Measurements from ENCODE around the gene CSMD2.

The CSMD2 gene

DNA sequence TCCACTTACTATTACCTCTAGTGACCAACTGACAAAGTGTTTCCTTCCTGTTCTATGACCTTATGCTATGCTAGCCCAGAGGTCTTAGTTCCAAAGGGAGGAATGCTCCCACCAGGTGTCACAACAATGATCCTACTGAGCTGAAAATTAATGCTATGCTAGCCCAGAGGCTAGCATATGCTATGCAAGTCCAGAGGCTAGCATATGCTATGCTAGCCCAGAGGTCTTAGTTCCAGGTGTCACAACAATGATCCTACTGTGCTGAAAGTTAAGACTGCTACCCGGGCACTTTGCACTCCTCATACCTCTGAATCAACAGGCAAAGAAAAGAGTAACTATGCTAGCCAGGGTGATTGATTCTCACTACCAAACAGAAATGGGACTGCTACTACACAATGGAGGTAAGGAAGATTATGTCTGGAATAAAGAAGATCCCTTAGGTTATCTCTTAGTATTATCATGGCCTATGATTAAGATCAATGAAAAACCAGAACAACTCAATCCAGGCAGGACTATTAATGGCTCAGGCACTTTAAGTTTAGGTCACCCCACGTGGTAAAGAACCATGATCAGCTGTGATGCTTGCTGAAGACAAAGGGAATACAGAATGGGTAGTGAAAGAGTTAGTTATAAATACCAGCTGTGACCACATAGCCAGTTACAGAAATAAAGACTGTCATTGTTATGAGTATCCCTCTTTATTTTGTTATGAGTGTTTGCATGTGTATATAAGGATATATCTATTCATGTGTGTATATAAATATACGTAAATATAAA, 114.1 kb downstream of the CSMD2 start:
- no peaks in the 10 kb centered on the region for H3K9me2 ChIP-seq (replicated peaks; ENCODE audit: insufficient read depth, low read length)
- H3K27me3 ChIP-seq (replicated peaks; ENCODE audit: insufficient read depth, low read length), result no peaks in the 10 kb centered on the region
- H3K4me3 ChIP-seq (ENCODE audit: low read length), result no peak overlapping the region
- H3K36me3 ChIP-seq (replicated peaks; ENCODE audit: insufficient read depth, low read length), result no peaks in the 10 kb centered on the region
- TF ChIP-seq EZH2 (optimal IDR thresholded peaks at IDR 0.05; ENCODE audit: low read depth, low read length) (no peak), EZH2phosphoT487 (IDR thresholded peaks at IDR 0.05; ENCODE audit: low read length) (no peak)
- TF ChIP-seq, protein P1, sequence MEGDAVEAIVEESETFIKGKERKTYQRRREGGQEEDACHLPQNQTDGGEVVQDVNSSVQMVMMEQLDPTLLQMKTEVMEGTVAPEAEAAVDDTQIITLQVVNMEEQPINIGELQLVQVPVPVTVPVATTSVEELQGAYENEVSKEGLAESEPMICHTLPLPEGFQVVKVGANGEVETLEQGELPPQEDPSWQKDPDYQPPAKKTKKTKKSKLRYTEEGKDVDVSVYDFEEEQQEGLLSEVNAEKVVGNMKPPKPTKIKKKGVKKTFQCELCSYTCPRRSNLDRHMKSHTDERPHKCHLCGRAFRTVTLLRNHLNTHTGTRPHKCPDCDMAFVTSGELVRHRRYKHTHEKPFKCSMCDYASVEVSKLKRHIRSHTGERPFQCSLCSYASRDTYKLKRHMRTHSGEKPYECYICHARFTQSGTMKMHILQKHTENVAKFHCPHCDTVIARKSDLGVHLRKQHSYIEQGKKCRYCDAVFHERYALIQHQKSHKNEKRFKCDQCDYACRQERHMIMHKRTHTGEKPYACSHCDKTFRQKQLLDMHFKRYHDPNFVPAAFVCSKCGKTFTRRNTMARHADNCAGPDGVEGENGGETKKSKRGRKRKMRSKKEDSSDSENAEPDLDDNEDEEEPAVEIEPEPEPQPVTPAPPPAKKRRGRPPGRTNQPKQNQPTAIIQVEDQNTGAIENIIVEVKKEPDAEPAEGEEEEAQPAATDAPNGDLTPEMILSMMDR (IDR thresholded peaks at IDR 0.05; ENCODE audit: low read length), result no peak
- H2AFZ ChIP-seq (ENCODE audit: low read length), result no peak overlapping the region
- no peaks in the 10 kb centered on the region for H4K20me1 ChIP-seq (ENCODE audit: insufficient read depth, low read length)
- H3K27ac ChIP-seq (ENCODE audit: low read length), result peak overlapping the region; percentile 71; the same call in 1 of the 2 replicates
- DNase-seq, result peak; percentile 21
- peaks cover 12% of the 10 kb centered on the region; the same call in 1 of the 2 replicates for H3K4me1 ChIP-seq (ENCODE audit: low read length)
- no peak overlapping the region for H3K4me2 ChIP-seq (ENCODE audit: low read depth, low read length)
- no peak overlapping the region for H3K9ac ChIP-seq (ENCODE audit: low read length)
- no peaks in the 10 kb centered on the region for H3K79me2 ChIP-seq (ENCODE audit: low read length)
- H3F3A ChIP-seq (ENCODE audit: insufficient read depth, low read length), result no peaks in the 10 kb centered on the region
- no peaks in the 10 kb centered on the region for H3K9me3 ChIP-seq (replicated peaks; ENCODE audit: insufficient read depth, low read length)

DNA sequence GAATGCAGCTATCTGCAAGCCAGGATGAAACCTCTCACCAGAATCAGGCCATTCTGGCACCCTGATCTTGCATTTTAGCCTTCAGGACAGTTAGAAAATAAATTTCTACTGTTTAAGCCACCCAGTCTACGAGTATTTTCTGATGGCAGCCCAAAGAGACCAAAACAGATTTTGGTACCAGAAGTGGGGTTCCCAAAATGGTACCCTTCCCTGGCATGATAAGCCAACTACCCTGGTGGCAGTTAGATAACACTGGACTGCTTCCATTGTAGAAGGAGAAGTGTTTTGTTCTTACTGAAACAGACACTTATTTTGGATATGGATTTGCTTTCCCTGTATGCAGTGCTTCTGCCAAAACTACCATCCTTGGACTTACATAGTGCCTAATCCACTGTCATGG, 115.0 kb downstream of the CSMD2 start:
- peak overlapping the region; percentile 71; the same call in 1 of the 2 replicates for H3K27ac ChIP-seq (ENCODE audit: low read length)
- H3K36me3 ChIP-seq (replicated peaks; ENCODE audit: insufficient read depth, low read length), result no peaks in the 10 kb centered on the region
- no peaks in the 10 kb centered on the region for H4K20me1 ChIP-seq (ENCODE audit: insufficient read depth, low read length)
- no peak overlapping the region for H2AFZ ChIP-seq (ENCODE audit: low read length)
- no peak overlapping the region for H3K4me3 ChIP-seq (ENCODE audit: low read length)
- H3K9me3 ChIP-seq (replicated peaks; ENCODE audit: insufficient read depth, low read length), result no peaks in the 10 kb centered on the region
- no peaks in the 10 kb centered on the region for H3K9me2 ChIP-seq (replicated peaks; ENCODE audit: insufficient read depth, low read length)
- no peak overlapping the region for H3K9ac ChIP-seq (ENCODE audit: low read length)
- H3K4me1 ChIP-seq (ENCODE audit: low read length), result peaks cover 12% of the 10 kb centered on the region; the same call in 1 of the 2 replicates
- H3K27me3 ChIP-seq (replicated peaks; ENCODE audit: insufficient read depth, low read length), result no peaks in the 10 kb centered on the region
- DNase-seq, result no peak
- H3K79me2 ChIP-seq (ENCODE audit: low read length), result no peaks in the 10 kb centered on the region
- no peaks in the 10 kb centered on the region for H3F3A ChIP-seq (ENCODE audit: insufficient read depth, low read length)
- no peak overlapping the region for H3K4me2 ChIP-seq (ENCODE audit: low read depth, low read length)
- TF ChIP-seq EZH2 (optimal IDR thresholded peaks at IDR 0.05; ENCODE audit: low read depth, low read length) (no peak), EZH2phosphoT487 (IDR thresholded peaks at IDR 0.05; ENCODE audit: low read length) (no peak)
- TF ChIP-seq, protein P1 (IDR thresholded peaks at IDR 0.05; ENCODE audit: low read length), result no peak

DNA sequence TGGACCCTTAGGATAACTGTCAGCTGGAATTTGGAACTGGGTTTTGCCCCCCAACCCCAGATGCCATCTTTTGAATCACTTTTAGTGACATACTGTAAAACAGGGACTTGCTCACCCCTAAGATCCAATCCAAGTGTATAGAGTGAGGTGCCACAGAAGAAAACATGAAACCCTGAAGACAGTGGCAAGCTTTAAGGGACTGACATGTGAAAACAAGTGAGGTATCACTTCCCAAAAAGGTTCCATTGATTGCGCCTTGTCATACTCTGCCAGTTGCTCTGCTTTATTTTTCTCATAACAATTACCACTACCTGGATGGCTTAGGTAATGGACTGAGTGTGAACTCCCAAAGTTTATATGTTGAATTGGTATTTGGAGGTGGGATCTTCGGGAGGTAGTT, 115.6 kb downstream of the CSMD2 start:
- Histone ChIP-seq H3K9me2 (replicated peaks; ENCODE audit: insufficient read depth, low read length) (no peaks in the 10 kb centered on the region), H3K36me3 (replicated peaks; ENCODE audit: insufficient read depth, low read length) (no peaks in the 10 kb centered on the region), H3K4me2 (ENCODE audit: low read depth, low read length) (no peak overlapping the region), H4K20me1 (ENCODE audit: insufficient read depth, low read length) (no peaks in the 10 kb centered on the region), H3K4me1 (ENCODE audit: low read length) (peaks cover 12% of the 10 kb centered on the region; the same call in 1 of the 2 replicates), H3K27me3 (replicated peaks; ENCODE audit: insufficient read depth, low read length) (no peaks in the 10 kb centered on the region), H2AFZ (ENCODE audit: low read length) (no peak overlapping the region), H3K9ac (ENCODE audit: low read length) (no peak overlapping the region; the same call in 1 of the 2 replicates), H3K4me3 (ENCODE audit: low read length) (no peak overlapping the region), H3F3A (ENCODE audit: insufficient read depth, low read length) (no peaks in the 10 kb centered on the region), H3K9me3 (replicated peaks; ENCODE audit: insufficient read depth, low read length) (no peaks in the 10 kb centered on the region), H3K79me2 (ENCODE audit: low read length) (no peaks in the 10 kb centered on the region), H3K27ac (ENCODE audit: low read length) (peak overlapping the region; percentile 71; the same call in 1 of the 2 replicates)
- TF ChIP-seq, protein P1 (IDR thresholded peaks at IDR 0.05; ENCODE audit: low read length), result no peak
- no peak for TF ChIP-seq EZH2phosphoT487 (IDR thresholded peaks at IDR 0.05; ENCODE audit: low read length)
- TF ChIP-seq EZH2 (optimal IDR thresholded peaks at IDR 0.05; ENCODE audit: low read depth, low read length), result no peak
- no peak for DNase-seq

Data from MM.1S (cell line).